G401 (cell line): ENCODE data around the gene QPCTL. TPM values are rescaled to one million over a fixed set of nuclear protein-coding genes. Genes with fewer than 3 reads are reported as not detected.

Source experiments
- DNase-seq: peaks from one replicate; pipeline ENCODE4 v3.0.0-alpha.2; 2015; ENCODE audit warnings: low spot score
- in situ Hi-C: cut with HindIII; loops from 2 replicates; pipeline ENCODE4 v1.10.0; 2016; ENCODE audit warnings: low sequenced_read_pairs, mixed read lengths
- total RNA-seq: library from RNA; depleted of rRNA; stranded (reverse); fragments of >200 nt; shearing (Covaris generic); gene quantifications from 2 replicates; pipeline ENCODE4 v1.2.3, GENCODE V29; 2014; rRNA removed

QPCTL gene
- total RNA-seq: 28.5 and 32.9 TPM in 2 replicates

GRCh38 chr19:45692187-45693105 lies at the start of gene QPCTL:
TSS of gene QPCTL (plus strand) at chr19:45692666. CDS start at chr19:45692704, 38 bp downstream.
- DNase-seq: peak; percentile 100
- in situ Hi-C loops: no loop called here

- in situ Hi-C loops: no loop called here
- DNase-seq: peak; percentile 88
These were observed 49.2 kb upstream of the QPCTL start for GRCh38 chr19:45643024-45643926.

- peak; percentile 47 for DNase-seq
- in situ Hi-C loops: no loop called here
These were observed 48.3 kb upstream of the QPCTL start for GRCh38 chr19:45643927-45644771.

DNA sequence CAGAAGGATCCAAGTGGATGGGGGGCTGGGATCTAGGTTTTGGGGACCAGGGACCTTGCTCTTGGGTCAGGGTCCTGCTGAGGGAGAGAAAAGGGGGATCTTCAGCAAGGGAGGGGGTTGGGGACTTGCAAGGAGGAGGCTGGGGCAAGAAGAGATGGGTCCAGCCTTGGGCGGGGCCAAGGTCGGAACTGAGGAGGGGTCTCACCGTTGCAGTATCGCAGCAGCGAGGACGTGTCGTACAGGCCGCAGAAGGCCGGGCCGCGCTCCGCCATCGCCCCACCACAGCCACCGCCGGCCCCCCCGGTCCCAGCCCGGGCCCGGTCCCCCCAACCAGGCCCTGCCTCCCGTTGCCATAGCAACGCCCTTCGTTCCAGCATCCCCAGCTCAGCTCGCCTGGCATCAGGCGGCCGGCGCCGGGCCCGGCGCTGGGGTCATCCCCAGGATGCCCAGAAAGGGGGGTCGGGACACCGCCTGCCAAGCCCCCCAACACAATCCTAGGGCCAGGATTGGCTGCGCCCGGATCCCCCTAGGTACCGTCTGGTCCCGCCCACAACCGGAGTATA lies 47.3 kb upstream of the QPCTL start:
- DNase-seq: no peak
- in situ Hi-C loops: no loop called here

- in situ Hi-C loops: no loop called here
- DNase-seq: peak; percentile 98
These were observed 46.7 kb upstream of the QPCTL start for GRCh38 chr19:45645631-45646344.

DNA sequence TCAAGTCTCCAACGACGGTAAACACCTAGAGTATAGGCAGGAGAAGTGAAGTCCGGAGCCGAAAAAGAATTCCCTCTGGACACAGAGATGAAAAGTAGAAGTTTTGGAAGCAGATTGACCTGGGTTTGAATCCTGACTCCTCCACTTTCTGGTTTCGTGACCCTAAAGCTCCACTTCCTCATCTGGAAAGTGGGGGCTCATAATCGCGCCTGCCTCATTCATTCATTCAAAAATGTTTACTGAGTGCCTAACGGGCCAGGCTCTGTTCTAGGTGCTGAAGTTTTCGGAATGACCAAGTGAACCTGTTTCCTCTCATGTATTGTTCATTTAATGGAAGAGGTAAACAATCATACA lies 46.1 kb upstream of the QPCTL start:
- in situ Hi-C loops: no loop called here
- DNase-seq: no peak

DNA sequence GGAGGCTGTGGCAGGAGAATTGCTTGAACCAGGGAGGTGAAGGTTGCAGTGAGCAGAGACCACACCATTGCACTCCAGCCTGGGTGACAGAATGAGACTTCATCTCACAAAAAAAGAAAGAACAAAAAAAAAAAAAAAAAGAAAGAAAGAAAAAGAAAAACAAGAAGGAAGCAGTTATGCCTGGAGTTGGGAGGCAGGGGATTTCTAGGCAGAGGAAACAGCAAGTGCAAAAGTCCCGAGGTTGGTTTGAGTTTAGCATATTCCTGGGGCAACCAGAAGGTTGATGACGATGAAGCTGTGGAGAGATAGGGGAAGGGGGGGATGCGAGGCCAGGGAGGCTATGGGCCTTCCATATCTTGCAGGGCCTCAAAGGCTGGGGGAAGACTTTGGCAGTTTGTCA lies 41.7 kb upstream of the QPCTL start:
- DNase-seq: no peak
- in situ Hi-C loops: no loop called here

DNA sequence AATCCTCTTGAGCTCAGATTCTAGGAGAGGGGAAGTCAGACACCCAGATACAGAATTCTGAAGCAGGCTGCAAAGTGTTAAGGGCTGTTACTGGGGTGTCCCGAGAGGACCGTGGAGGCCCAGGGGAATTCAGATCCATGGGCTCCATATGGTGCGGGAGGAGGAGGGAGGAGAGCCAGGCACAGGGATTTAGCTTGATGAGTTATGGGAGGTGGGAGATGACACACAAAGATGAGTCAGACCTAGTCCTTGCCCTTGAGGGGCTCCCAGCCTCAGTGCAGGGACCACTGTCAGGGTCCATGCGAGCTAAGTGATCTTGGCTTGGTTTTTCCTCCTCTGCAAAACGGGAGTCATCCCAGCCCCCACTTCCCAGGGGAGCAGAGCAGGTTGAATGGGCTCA lies 38.8 kb upstream of the QPCTL start:
- no peak for DNase-seq
- in situ Hi-C loops: no loop called here

DNA sequence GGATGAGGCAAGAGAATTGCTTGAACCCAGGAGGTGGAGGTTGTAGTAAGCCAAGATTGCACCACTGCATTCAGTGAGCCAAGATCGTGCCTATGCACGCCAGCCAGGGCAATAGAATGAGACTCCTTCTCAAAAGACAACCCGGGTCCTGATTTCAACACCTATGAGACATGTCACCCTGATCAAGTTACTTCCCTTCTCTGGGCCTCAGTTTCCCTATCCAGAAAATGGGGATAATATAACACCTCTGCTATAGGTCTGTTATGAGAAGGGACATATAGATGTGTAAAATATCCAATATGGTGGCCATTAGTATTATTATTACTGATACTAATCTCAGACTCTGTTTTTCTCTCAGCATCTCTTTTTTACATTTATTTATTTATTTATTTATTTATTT lies 37.4 kb upstream of the QPCTL start:
- in situ Hi-C loops: no loop called here
- no peak for DNase-seq

- in situ Hi-C loops: no loop called here
- DNase-seq: no peak
These were observed 34.8 kb upstream of the QPCTL start for GRCh38 chr19:45657520-45658167.

DNA sequence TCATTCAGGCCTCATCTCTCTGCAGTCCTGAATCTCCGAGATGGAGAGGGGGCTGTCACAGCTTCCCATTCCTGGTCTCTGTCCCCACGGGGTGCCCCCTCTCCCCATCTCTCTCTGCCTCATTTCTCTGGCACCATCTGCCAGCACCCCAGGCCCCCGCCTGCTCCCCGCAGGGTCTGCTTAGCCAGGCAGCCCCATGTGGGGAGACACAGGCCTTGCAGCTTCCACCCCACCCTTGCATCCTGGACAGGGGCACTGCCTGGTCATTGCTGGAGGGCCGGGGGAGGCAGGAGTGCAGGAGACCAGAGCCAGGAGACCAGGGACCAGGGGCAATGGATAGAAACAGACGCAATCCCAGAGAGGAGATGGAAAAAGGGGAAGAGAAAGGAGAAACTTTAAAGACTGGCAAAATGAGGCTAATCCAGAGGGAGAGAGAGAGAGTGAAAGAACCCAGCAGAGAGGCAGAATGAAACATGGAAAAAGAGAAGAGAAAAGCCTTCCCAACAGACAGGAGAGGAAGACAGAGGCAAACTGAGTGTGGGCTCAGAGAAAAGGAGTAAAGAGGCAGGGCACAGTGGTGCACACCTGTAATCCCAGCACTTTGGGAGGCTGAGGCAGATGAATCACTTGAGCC lies 33.3 kb upstream of the QPCTL start:
- in situ Hi-C loops: no loop called here

GRCh38 chr19:45660636-45661035 lies 31.8 kb upstream of the QPCTL start:
- in situ Hi-C loops: no loop called here
- DNase-seq: no peak

More for the DNA sequence above, 33.3 kb upstream of the QPCTL start:
- DNase-seq: no peak

DNA sequence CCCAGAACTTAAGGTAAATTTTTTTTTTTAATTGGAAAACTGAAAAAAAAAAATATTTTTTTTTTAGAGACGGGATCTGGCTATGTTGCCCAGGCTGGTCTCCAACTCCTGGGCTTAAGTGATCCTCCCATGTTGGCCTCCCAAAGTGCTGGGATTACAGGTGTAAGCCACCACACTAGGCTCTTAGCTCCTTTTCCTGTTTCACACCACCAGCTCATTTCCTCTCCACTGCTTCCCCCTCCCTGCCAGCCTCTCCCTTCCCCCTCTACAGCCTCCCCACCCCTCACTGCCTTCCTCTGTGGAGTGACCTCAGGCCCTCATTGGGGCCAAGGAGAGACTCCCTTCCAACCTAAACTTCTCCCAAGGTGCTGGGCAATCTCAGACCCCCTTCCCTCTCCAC lies 28.7 kb upstream of the QPCTL start:
- DNase-seq: no peak
- in situ Hi-C loops: no loop called here

DNA sequence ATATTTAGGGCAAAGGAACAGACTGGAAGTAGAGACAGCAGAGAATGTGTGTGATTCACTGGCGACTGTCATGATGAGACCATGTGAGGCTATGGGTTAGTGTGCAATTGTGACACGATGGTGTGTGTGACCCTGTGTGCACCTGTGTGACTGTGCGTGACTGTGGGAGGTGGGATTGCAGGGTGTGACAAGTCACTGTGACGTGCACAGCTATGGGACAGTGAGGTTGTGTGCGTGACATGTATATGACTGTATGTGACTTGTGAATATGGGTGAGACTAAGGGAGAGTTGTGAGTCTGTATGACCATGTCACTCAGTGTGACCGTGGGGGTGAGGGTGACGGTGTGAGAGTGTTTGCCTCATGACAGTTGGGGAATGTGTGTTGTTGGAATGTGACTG lies 27.9 kb upstream of the QPCTL start:
- in situ Hi-C loops: no loop called here
- no peak for DNase-seq

DNA sequence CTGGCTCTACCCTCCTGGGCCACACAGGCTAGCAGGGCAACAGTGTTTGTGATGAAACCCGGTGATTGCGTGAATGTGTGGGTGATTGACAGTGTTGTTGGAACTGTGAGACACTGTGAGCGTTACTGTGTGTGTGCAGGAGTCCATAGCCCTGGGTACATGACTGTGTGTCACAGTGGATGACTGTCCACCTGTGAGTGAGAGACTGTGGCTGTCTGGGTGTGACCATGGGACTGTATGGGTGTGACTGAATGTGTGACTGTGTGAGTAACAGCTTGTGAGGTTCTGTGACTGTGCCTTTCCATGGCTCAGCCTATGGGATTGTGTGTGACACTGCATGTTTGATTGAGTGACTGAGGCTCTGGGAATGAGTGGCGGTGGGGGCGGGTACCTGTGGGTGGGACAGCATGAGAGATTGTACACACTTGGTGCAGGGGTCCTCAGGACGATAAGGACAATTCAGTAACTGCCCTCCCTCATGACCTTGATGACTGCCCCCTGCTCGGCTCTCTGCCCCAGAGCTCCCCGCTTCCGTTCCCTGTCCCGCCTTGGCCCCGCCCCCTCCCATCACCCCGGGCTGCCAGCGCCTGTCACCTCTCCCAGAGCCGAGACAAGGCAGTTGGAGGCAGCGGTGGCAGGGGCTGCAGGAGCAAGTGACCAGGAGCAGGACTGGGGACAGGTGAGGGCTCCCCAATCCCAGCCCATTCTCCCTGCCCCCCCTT lies 24.7 kb upstream of the QPCTL start, which contains the start of gene GIPR:
Gene GIPR (plus strand): TSS at position 602 of the 722 bp plus-strand sequence. CDS start 1,300 bp downstream, outside the sequence.
- no peak for DNase-seq
- in situ Hi-C loops: no loop called here

- DNase-seq: no peak
- in situ Hi-C loops: no loop called here
These were observed 24.1 kb upstream of the QPCTL start for GRCh38 chr19:45668342-45668871.
